Measurements from ENCODE around the gene SOBP. TPM values are rescaled to one million over a fixed set of nuclear protein-coding genes. Genes with fewer than 3 reads are reported as not detected.
A peak's percentile ranks its signal among the peaks of the same experiment; 100 is the strongest.

Gene SOBP
- total and polyA plus RNA-seq, 2 donors (not counting 1 experiment from before 2014, with no cell fraction given): 2.7 to 6.3 TPM

- H4K20me1 ChIP-seq (ENCODE audit: control insufficient read depth, extremely low read depth, insufficient read depth, low read length): no peaks in the 10 kb centered on the region
- TF ChIP-seq CTCF (conservative IDR thresholded peaks at IDR 0.05 in 1 of 2, IDR thresholded peaks at IDR 0.05 in 1 of 2; ENCODE audit: low read depth in 1 of 2, low read length in 2 of 2): peak in 1 of 2 donors; percentile 34
- TF ChIP-seq EZH2 (IDR thresholded peaks at IDR 0.05; ENCODE audit: low read length, missing control alignments): no peak
- H3K4me2 ChIP-seq (ENCODE audit: extremely low read depth, insufficient read depth, low read length): no peak overlapping the region
- H3K27me3 ChIP-seq (ENCODE audit: control insufficient read depth, insufficient read depth, low read length): no peaks in the 10 kb centered on the region
- H3K9me3 ChIP-seq (ENCODE audit: control insufficient read depth, insufficient read depth, low read depth, low read length): no peaks in the 10 kb centered on the region
- H2AFZ ChIP-seq (ENCODE audit: low read length): no peak overlapping the region
- no peak overlapping the region for H3K4me3 ChIP-seq (replicated peaks in 1 of 4; ENCODE audit: control extremely low read depth in 1 of 4, insufficient read depth in 1 of 4, low read depth in 3 of 4, low read length in 4 of 4)
- DNase-seq (ENCODE audit: low read depth in 2 of 2): no peak
- peaks cover 14% of the 10 kb centered on the region for H3K4me1 ChIP-seq (ENCODE audit: control insufficient read depth, extremely low read depth, insufficient read depth, low read length)
- H3K9ac ChIP-seq (ENCODE audit: insufficient read depth, low read length): no peak overlapping the region
- H3K27ac ChIP-seq (ENCODE audit: insufficient read depth, low read length): no peak overlapping the region
- no peaks in the 10 kb centered on the region for H3K36me3 ChIP-seq (ENCODE audit: control insufficient read depth, insufficient read depth, low read length)
- no peaks in the 10 kb centered on the region for H3K79me2 ChIP-seq (ENCODE audit: control insufficient read depth, insufficient read depth, low read length)
Observed at GRCh38 chr6:107655245-107655644, 165.3 kb downstream of the SOBP start.

- Histone ChIP-seq H3K9me3 (ENCODE audit: control insufficient read depth, insufficient read depth, low read depth, low read length) (no peaks in the 10 kb centered on the region), H3K79me2 (ENCODE audit: control insufficient read depth, insufficient read depth, low read length) (no peaks in the 10 kb centered on the region), H3K36me3 (ENCODE audit: control insufficient read depth, insufficient read depth, low read length) (peaks cover 2% of the 10 kb centered on the region), H2AFZ (ENCODE audit: low read length) (no peak overlapping the region), H3K27ac (ENCODE audit: insufficient read depth, low read length) (peak overlapping the region; percentile 38), H4K20me1 (ENCODE audit: control insufficient read depth, extremely low read depth, insufficient read depth, low read length) (no peaks in the 10 kb centered on the region), H3K4me1 (ENCODE audit: control insufficient read depth, extremely low read depth, insufficient read depth, low read length) (peaks cover 14% of the 10 kb centered on the region), H3K27me3 (ENCODE audit: control insufficient read depth, insufficient read depth, low read length) (no peaks in the 10 kb centered on the region), H3K9ac (ENCODE audit: insufficient read depth, low read length) (no peak overlapping the region), H3K4me3 (replicated peaks in 1 of 4; ENCODE audit: control extremely low read depth in 1 of 4, insufficient read depth in 1 of 4, low read depth in 3 of 4, low read length in 4 of 4) (no peak overlapping the region), H3K4me2 (ENCODE audit: extremely low read depth, insufficient read depth, low read length) (no peak overlapping the region)
- DNase-seq (ENCODE audit: low read depth in 2 of 2): no peak
- no peak for TF ChIP-seq CTCF (conservative IDR thresholded peaks at IDR 0.05 in 1 of 2, IDR thresholded peaks at IDR 0.05 in 1 of 2; ENCODE audit: low read depth in 1 of 2, low read length in 2 of 2)
- no peak for TF ChIP-seq EZH2 (IDR thresholded peaks at IDR 0.05; ENCODE audit: low read length, missing control alignments)
Observed at GRCh38 chr6:107655864-107656263, 165.9 kb downstream of the SOBP start.

GRCh38 chr6:107656401-107656800 is 166.5 kb downstream of the SOBP start:
- TF ChIP-seq CTCF (conservative IDR thresholded peaks at IDR 0.05 in 1 of 2, IDR thresholded peaks at IDR 0.05 in 1 of 2; ENCODE audit: low read depth in 1 of 2, low read length in 2 of 2) (no peak), EZH2 (IDR thresholded peaks at IDR 0.05; ENCODE audit: low read length, missing control alignments) (no peak)
- no peaks in the 10 kb centered on the region for H3K79me2 ChIP-seq (ENCODE audit: control insufficient read depth, insufficient read depth, low read length)
- H2AFZ ChIP-seq (ENCODE audit: low read length): no peak overlapping the region
- H4K20me1 ChIP-seq (ENCODE audit: control insufficient read depth, extremely low read depth, insufficient read depth, low read length): no peaks in the 10 kb centered on the region
- H3K4me3 ChIP-seq (replicated peaks in 1 of 4; ENCODE audit: control extremely low read depth in 1 of 4, insufficient read depth in 1 of 4, low read depth in 3 of 4, low read length in 4 of 4): no peak overlapping the region
- H3K9me3 ChIP-seq (ENCODE audit: control insufficient read depth, insufficient read depth, low read depth, low read length): no peaks in the 10 kb centered on the region
- peak; percentile 24 to 36 for DNase-seq (ENCODE audit: low read depth in 2 of 2)
- peaks cover 14% of the 10 kb centered on the region for H3K4me1 ChIP-seq (ENCODE audit: control insufficient read depth, extremely low read depth, insufficient read depth, low read length)
- peak overlapping the region; percentile 72 for H3K27ac ChIP-seq (ENCODE audit: insufficient read depth, low read length)
- H3K4me2 ChIP-seq (ENCODE audit: extremely low read depth, insufficient read depth, low read length): peak overlapping the region; percentile 8
- H3K9ac ChIP-seq (ENCODE audit: insufficient read depth, low read length): no peak overlapping the region
- H3K27me3 ChIP-seq (ENCODE audit: control insufficient read depth, insufficient read depth, low read length): no peaks in the 10 kb centered on the region
- H3K36me3 ChIP-seq (ENCODE audit: control insufficient read depth, insufficient read depth, low read length): peaks cover 3% of the 10 kb centered on the region
